Endodermal cell (in vitro differentiated cells): ENCODE data around the gene CDC42SE1. TPM values are rescaled to one million over a fixed set of nuclear protein-coding genes. Genes with fewer than 3 reads are reported as not detected.

Experiments
- DNase-seq: peaks from one replicate; pipeline ENCODE4 v3.0.0-alpha.2; 2017
- H3K27ac ChIP-seq: 2 replicates; pipeline ENCODE4 v1.5.1; 2013; ENCODE audit warnings: mild to moderate bottlenecking, low read depth, low read length, moderate library complexity
- H3K27me3 ChIP-seq: 2 replicates; pipeline ENCODE4 v1.6.1; 2013; ENCODE audit warnings: mild to moderate bottlenecking, low read length, moderate library complexity; ENCODE audit not compliant: insufficient read depth, control insufficient read depth, poor library complexity, severe bottlenecking
- H3K36me3 ChIP-seq: 2 replicates; pipeline ENCODE4 v1.7.0; 2013; ENCODE audit warnings: mild to moderate bottlenecking, low read length, moderate library complexity; ENCODE audit not compliant: control insufficient read depth, insufficient read depth
- H3K4me1 ChIP-seq: one replicate; pipeline ENCODE4 v1.7.0; 2013; ENCODE audit warnings: low read length; ENCODE audit not compliant: control insufficient read depth, insufficient read depth
- H3K4me3 ChIP-seq: 2 replicates; pipeline ENCODE4 v1.5.1; 2013; ENCODE audit warnings: mild to moderate bottlenecking, low read length, moderate library complexity
- H3K9ac ChIP-seq: 2 replicates; pipeline ENCODE4 v1.6.1; 2013; ENCODE audit warnings: mild to moderate bottlenecking, low read length, moderate library complexity; ENCODE audit not compliant: poor library complexity, severe bottlenecking; ENCODE audit errors: extremely low read depth
- H3K9me3 ChIP-seq: 2 replicates; pipeline ENCODE4 v1.6.1; 2013; ENCODE audit warnings: mild to moderate bottlenecking, low read length, moderate library complexity; ENCODE audit not compliant: control insufficient read depth
- H3K27ac Mint-ChIP-seq: 2 replicates; pipeline ENCODE4 v1.8.0; 2020; ENCODE audit warnings: mixed read lengths
- H3K27me3 Mint-ChIP-seq: 2 replicates; pipeline ENCODE4 v1.8.0; 2021; ENCODE audit warnings: mild to moderate bottlenecking, mixed read lengths; ENCODE audit not compliant: insufficient read depth
- H3K36me3 Mint-ChIP-seq: 2 replicates; pipeline ENCODE4 v1.8.0; 2020; ENCODE audit warnings: low read depth, mixed read lengths
- H3K4me1 Mint-ChIP-seq: 2 replicates; pipeline ENCODE4 v1.8.0; 2020; ENCODE audit warnings: mixed read lengths
- H3K4me3 Mint-ChIP-seq: 2 replicates; pipeline ENCODE4 v1.8.0; 2020; ENCODE audit warnings: mild to moderate bottlenecking, moderate library complexity, mixed read lengths
- H3K9me3 Mint-ChIP-seq: 2 replicates; pipeline ENCODE4 v1.8.0; 2020; ENCODE audit warnings: mild to moderate bottlenecking, mixed read lengths
- WGBS, 2 experiments: methylation state at CpG; one replicate each; pipeline versions ENCODE4 v1.1.5 to v1.1.7; 2013; ENCODE audit warnings: missing lambda C conversion rate in 2 of 2, mixed read lengths in 1 of 2; ENCODE audit not compliant: insufficient coverage in 1 of 2, insufficient read length in 1 of 2; 5-methylcytosine and 5-hydroxymethylcytosine counted together
- total RNA-seq, 2 donors: library from RNA; stranded (reverse); fragmentation: NEBNext Ultra II Directional in 1 of 2; extraction: Animal tissue kit (Norgen Biotek cat#: 25700) in 1 of 2; gene quantifications; 2 replicates in 1 of 2; 3 replicates in 1 of 2; pipeline ENCODE4 v1.2.1, GENCODE V29; 2021
- TF ChIP-seq, protein P1 (sequence below): fragments of 200-600 bp; sonication (generic); conservative IDR thresholded peaks from 2 replicates; pipeline ENCODE4 v1.5.0; 2021; ENCODE audit warnings: antibody characterized with exemption, mild to moderate bottlenecking

CDC42SE1 gene
- total RNA-seq, 2 donors from 2014 or later: 69.8 to 74.5 TPM

DNA sequence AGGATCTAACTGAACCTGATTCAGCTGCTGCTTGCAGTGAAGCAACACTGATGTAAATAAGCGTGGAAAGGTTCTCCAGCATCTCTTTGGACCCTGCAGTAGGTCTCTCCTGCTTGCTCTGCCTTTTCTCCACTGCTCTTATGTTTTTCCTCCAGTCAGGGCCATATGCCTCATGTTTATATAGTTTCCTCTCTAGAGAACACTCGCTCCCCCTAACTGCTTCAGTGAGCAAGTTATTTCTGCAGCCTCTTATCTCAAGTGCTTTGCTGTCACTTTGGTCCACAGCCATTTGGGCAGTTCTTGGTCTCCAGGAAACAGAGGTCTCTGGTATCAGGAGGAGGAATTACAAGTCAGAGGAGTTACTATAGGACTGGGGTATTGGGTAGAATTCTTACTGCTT is 45.9 kb downstream of the CDC42SE1 start:
- H3K27ac Mint-ChIP-seq: no peak overlapping the region
- TF ChIP-seq, protein P1, sequence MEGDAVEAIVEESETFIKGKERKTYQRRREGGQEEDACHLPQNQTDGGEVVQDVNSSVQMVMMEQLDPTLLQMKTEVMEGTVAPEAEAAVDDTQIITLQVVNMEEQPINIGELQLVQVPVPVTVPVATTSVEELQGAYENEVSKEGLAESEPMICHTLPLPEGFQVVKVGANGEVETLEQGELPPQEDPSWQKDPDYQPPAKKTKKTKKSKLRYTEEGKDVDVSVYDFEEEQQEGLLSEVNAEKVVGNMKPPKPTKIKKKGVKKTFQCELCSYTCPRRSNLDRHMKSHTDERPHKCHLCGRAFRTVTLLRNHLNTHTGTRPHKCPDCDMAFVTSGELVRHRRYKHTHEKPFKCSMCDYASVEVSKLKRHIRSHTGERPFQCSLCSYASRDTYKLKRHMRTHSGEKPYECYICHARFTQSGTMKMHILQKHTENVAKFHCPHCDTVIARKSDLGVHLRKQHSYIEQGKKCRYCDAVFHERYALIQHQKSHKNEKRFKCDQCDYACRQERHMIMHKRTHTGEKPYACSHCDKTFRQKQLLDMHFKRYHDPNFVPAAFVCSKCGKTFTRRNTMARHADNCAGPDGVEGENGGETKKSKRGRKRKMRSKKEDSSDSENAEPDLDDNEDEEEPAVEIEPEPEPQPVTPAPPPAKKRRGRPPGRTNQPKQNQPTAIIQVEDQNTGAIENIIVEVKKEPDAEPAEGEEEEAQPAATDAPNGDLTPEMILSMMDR: no peak

DNA sequence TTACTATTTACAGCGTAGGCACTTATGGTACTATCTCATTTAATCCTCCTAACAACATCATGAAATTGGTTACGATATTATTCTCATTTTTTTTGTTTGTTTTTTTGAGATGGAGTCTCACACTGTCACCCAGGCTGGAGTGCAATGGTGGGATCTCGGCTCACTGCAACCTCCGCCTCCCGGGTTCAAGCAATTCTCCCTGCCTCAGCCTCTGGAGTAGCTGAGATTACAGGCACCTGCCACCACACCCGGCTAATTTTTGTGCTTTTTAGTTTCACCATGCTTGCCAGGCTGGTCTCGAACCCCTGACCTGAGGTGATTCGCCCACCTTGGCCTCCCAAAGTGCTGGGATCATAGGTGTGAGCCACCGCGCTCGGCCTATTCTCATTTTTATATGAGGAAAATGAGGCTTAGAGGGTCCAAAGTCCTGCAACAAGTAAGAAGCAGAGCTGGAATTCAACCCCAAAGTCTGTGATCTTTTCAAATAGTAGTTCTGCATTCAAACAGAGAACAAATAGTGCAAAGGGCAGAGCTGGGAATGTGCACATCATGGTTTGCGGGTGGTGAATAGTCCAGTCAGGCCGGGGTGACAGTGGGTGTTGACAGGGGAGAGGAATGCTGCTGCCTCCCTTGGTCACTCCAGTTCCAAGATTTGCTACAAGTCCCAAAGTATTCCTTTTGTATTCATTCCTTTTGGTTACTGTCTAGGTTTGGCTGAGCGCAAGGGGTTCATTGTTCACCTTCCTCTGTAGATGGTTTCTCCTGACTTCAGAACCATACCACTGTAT is 46.5 kb downstream of the CDC42SE1 start:
- H3K27me3 ChIP-seq: no peaks in the 10 kb centered on the region
- H3K4me3 ChIP-seq: no peak overlapping the region
- DNase-seq: no peak
- H3K4me1 ChIP-seq: peaks cover 6% of the 10 kb centered on the region
- Mint-ChIP-seq H3K36me3 (no peaks in the 10 kb centered on the region), H3K4me3 (no peak overlapping the region), H3K27me3 (no peaks in the 10 kb centered on the region), H3K27ac (no peak overlapping the region), H3K4me1 (peaks cover 9% of the 10 kb centered on the region), H3K9me3 (no peaks in the 10 kb centered on the region)
- no peaks in the 10 kb centered on the region for H3K9me3 ChIP-seq
- H3K9ac ChIP-seq: no peak overlapping the region
- H3K36me3 ChIP-seq: no peaks in the 10 kb centered on the region
- TF ChIP-seq, protein P1: no peak
- 93 to 96% methylated on average over 7 to 14 of the region's 14 CpGs for WGBS, 2 experiments
- no peak overlapping the region for H3K27ac ChIP-seq

More for the DNA sequence above, 45.9 kb downstream of the CDC42SE1 start:
- WGBS, 2 experiments: 87 to 92% methylated on average over 2 of the region's 2 CpGs
- DNase-seq: no peak
- Mint-ChIP-seq H3K36me3 (peaks cover 4% of the 10 kb centered on the region), H3K9me3 (no peaks in the 10 kb centered on the region), H3K4me1 (peaks cover 7% of the 10 kb centered on the region), H3K4me3 (no peak overlapping the region), H3K27me3 (no peaks in the 10 kb centered on the region)
- Histone ChIP-seq H3K9me3 (no peaks in the 10 kb centered on the region), H3K4me3 (no peak overlapping the region), H3K4me1 (peaks cover 6% of the 10 kb centered on the region), H3K27me3 (no peaks in the 10 kb centered on the region), H3K36me3 (no peaks in the 10 kb centered on the region), H3K27ac (no peak overlapping the region), H3K9ac (no peak overlapping the region)

DNA sequence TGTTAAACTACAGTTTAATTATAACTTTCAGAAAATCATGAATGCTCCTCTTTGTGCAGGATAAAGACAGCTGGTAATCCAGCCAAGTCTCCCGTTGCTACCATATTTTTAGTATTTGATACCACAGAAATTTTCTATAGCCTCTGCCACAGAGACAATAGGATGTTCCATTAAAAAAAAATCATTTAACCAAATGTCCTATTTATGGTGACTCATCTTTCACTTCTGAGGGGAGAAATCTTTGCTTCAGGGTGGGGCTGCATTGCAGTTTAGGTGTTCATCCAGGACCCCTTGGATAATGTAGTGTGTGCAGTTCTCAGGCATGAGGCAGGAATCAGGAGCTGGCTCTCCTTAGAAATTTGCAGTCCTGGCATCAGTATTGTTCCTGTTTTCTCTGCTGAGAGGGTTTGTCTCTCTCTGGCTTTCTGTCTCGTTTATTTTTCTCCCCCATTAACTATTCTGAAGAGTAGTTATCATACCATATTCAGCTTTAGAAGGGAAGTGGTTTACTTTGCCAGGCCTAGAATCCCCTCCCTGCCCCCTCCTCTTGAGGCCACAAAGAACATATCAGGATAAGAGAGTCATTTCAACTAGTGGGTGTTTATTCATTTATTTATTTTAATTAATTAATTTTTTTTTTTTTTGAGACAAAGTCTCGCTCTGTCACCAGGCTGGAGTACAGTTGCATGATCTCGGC is 48.1 kb downstream of the CDC42SE1 start:
- 93 to 95% methylated on average over 2 to 4 of the region's 4 CpGs for WGBS, 2 experiments
- Histone ChIP-seq H3K9me3 (no peaks in the 10 kb centered on the region), H3K36me3 (no peaks in the 10 kb centered on the region), H3K9ac (no peak overlapping the region), H3K4me3 (no peak overlapping the region), H3K4me1 (peaks cover 9% of the 10 kb centered on the region), H3K27ac (no peak overlapping the region), H3K27me3 (no peaks in the 10 kb centered on the region)
- Mint-ChIP-seq H3K27ac (no peak overlapping the region), H3K9me3 (no peaks in the 10 kb centered on the region), H3K4me3 (no peak overlapping the region), H3K36me3 (no peaks in the 10 kb centered on the region), H3K4me1 (peaks cover 24% of the 10 kb centered on the region), H3K27me3 (no peaks in the 10 kb centered on the region)
- TF ChIP-seq, protein P1: no peak
- no peak for DNase-seq
